Panc1 (cell line): ENCODE measurements around the gene SMIM35. TPM values are rescaled to one million over a fixed set of nuclear protein-coding genes. Genes with fewer than 3 reads are reported as not detected.

Source experiments
- ATAC-seq: fragments of 200-7000 bp; cut with Tn5 transposase; 2 replicates; pipeline ENCODE4 v1.9.1; 2020; ENCODE audit warnings: mild to moderate bottlenecking, moderate library complexity
- BruUV-seq: library from RNA; stranded (reverse); fragments of 400-500 nt; replicated peaks from 2 replicates; lab custom pipeline; 2021; lab: Mats Ljungman, UMichigan
- CTCF ChIA-PET: fragments of 300-600 bp; sonication (Branson Sonifier 250); formaldehyde crosslinking; loops from one replicate; lab custom pipeline; 2022; ENCODE audit warnings: antibody characterized with exemption; lab: Charles Lee
- POLR2A ChIA-PET: fragments of 300-600 bp; sonication (Branson Sonifier 250); formaldehyde crosslinking; loops from one replicate; lab custom pipeline; 2022; ENCODE audit warnings: antibody characterized with exemption; lab: Charles Lee
- DNase-seq: peaks from one replicate; pipeline ENCODE4 v3.0.0-alpha.2; 2010; ENCODE audit warnings: low read depth, low spot score
- H3K27ac ChIP-seq: 2 replicates; pipeline ENCODE4 v1.5.1; 2011; ENCODE audit warnings: mild to moderate bottlenecking, low read length, inconsistent platforms
- H3K27me3 ChIP-seq: fragments of 200-500 bp; sonication (Bioruptor generic); 2 replicates; pipeline ENCODE4 v1.6.0; 2014; ENCODE audit warnings: low read length, inconsistent platforms; ENCODE audit not compliant: control insufficient read depth, insufficient read depth
- H3K36me3 ChIP-seq: fragments of 200-500 bp; sonication (Bioruptor generic); 2 replicates; pipeline ENCODE4 v1.5.1; 2014; ENCODE audit warnings: inconsistent platforms, mild to moderate bottlenecking, low read length, moderate library complexity; ENCODE audit not compliant: control insufficient read depth, insufficient read depth
- H3K4me1 ChIP-seq: 2 replicates; pipeline ENCODE4 v1.5.1; 2011; ENCODE audit warnings: inconsistent platforms, mild to moderate bottlenecking, low read length, moderate library complexity; ENCODE audit not compliant: control insufficient read depth, insufficient read depth
- H3K4me3 ChIP-seq, 2 experiments: 2 replicates each; pipeline ENCODE4 v1.5.1; 2011 to 2012; ENCODE audit warnings: low read depth in 2 of 2, low read length in 2 of 2, mild to moderate bottlenecking in 2 of 2, inconsistent platforms in 1 of 2, moderate library complexity in 1 of 2
- H3K9me3 ChIP-seq: fragments of 200-500 bp; sonication (Bioruptor generic); 2 replicates; pipeline ENCODE4 v1.5.1; 2014; ENCODE audit warnings: low read depth, mild to moderate bottlenecking, inconsistent platforms, low read length, moderate library complexity; ENCODE audit not compliant: control insufficient read depth, insufficient read depth
- CTCF ChIP-seq: fragments of 450-650 bp; IDR thresholded peaks from 2 replicates; pipeline ENCODE4 v1.5.1; 2017; ENCODE audit warnings: mild to moderate bottlenecking
- POLR2AphosphoS5 ChIP-seq: IDR thresholded peaks from 2 replicates; pipeline ENCODE4 v1.6.1; 2012; ENCODE audit warnings: mild to moderate bottlenecking, low read depth, low read length, moderate library complexity
- REST ChIP-seq, 2 experiments: IDR thresholded peaks; 2 replicates each; pipeline ENCODE4 v1.6.1; 2011 to 2012; ENCODE audit warnings: low read depth in 2 of 2, control low read depth in 1 of 2, low read length in 1 of 2, mild to moderate bottlenecking in 1 of 2, moderate library complexity in 1 of 2; ENCODE audit not compliant: insufficient read depth in 1 of 2
- SIN3A ChIP-seq: IDR thresholded peaks from 2 replicates; pipeline ENCODE4 v1.6.1; 2012; ENCODE audit warnings: low read depth, mild to moderate bottlenecking, low read length, moderate library complexity, borderline replicate concordance; ENCODE audit not compliant: insufficient read depth
- TCF7L2 ChIP-seq: IDR thresholded peaks from 2 replicates; pipeline ENCODE4 v1.6.1; 2011; ENCODE audit warnings: mild to moderate bottlenecking, low read depth, low read length, inconsistent platforms
- in situ Hi-C: cut with HindIII; loops from 2 replicates; pipeline ENCODE4 v1.10.0; 2016; ENCODE audit warnings: low sequenced_read_pairs, low pct_unique_long_range_greater_than_20kb
- intact Hi-C: fragments of 100-400 bp; cut with micrococcal nuclease; formaldehyde crosslinking; loops from one replicate; pipeline ENCODE4 v1.10.0; 2022; ENCODE audit not compliant: unreplicated experiment
- total RNA-seq: library from RNA; stranded (reverse); gene quantifications from one replicate; pipeline ENCODE4 v1.2.1, GENCODE V29; 2021; ENCODE audit not compliant: unreplicated experiment

Gene SMIM35
- total RNA-seq, 1 experiment from 2014 or later: not detected

DNA sequence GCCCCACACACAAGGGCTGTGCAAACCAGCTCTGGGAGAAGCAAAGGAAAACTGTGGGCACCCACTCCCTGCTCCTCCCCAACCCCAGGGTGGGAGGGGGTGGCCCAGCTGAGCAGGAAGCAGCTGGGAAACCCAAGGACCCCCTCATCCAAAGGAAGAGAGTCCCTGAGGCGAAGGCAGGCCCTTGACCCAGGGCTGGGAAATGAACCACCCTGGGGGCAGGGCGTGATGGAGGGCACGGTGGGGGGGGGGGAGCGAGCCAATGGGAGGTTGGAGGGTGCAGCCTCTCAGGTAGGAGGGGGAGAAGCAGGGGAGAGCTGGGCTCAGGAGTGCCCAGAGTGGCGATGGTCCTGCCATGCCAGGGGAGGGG, 49.0 kb upstream of the SMIM35 start:
- ATAC-seq: no peak
- no peaks in the 10 kb centered on the region for H3K4me1 ChIP-seq
- ChIA-PET CTCF (no interaction called here), POLR2A (no interaction called here)
- TF ChIP-seq TCF7L2 (no peak), SIN3A (no peak), REST (IDR thresholded peaks at IDR 0.05; ENCODE audit: insufficient read depth in 1 of 2, low read depth in 2 of 2, low read length in 1 of 2) (no peak), CTCF (no peak), POLR2AphosphoS5 (no peak)
- no peak overlapping the region for H3K27ac ChIP-seq
- in situ Hi-C loops: no loop called here
- no peaks in the 10 kb centered on the region for H3K36me3 ChIP-seq
- peaks cover 10% of the 10 kb centered on the region; the same call in 1 of the 2 replicates for H3K27me3 ChIP-seq
- DNase-seq: no peak
- no TSS peak for BruUV-seq
- no peaks in the 10 kb centered on the region for H3K9me3 ChIP-seq
- no peak overlapping the region for H3K4me3 ChIP-seq
- intact Hi-C loops: no loop called here

GRCh38 chr11:118135051-118135795, 48.5 kb upstream of the SMIM35 start:
- ChIA-PET CTCF (no interaction called here), POLR2A (interaction anchor here (1.1 kb wide), 1 partner anchor 9 kb away, joined by 3 read pairs; no protein-coding TSS in a partner anchor)
- Histone ChIP-seq H3K4me1 (no peaks in the 10 kb centered on the region), H3K27ac (no peak overlapping the region), H3K4me3 (no peak overlapping the region), H3K36me3 (no peaks in the 10 kb centered on the region), H3K9me3 (no peaks in the 10 kb centered on the region), H3K27me3 (peaks cover 6% of the 10 kb centered on the region; the same call in 1 of the 2 replicates)
- ATAC-seq: no peak
- no TSS peak for BruUV-seq
- no peak for TF ChIP-seq SIN3A
- no peak for TF ChIP-seq TCF7L2
- TF ChIP-seq POLR2AphosphoS5: no peak
- no peak for TF ChIP-seq REST (IDR thresholded peaks at IDR 0.05; ENCODE audit: insufficient read depth in 1 of 2, low read depth in 2 of 2, low read length in 1 of 2)
- TF ChIP-seq CTCF: no peak
- no peak for DNase-seq
- intact Hi-C loops: no loop called here
- in situ Hi-C loops: no loop called here
